Pancreas (tissue), 10 donors: ENCODE results near the gene PRKCE. TPM values are rescaled to one million over a fixed set of nuclear protein-coding genes. Genes with fewer than 3 reads are reported as not detected.

Source experiments
- ATAC-seq, 4 donors: fragments of 200-7000 bp; cut with Tn5 transposase; one replicate each; pipeline versions ENCODE4 v1.8.0 to v1.9.1; 2020; ENCODE audit warnings: mild to moderate bottlenecking in 4 of 4, moderate library complexity in 4 of 4
- DNase-seq, 6 donors: peaks; one replicate each; pipeline ENCODE4 v3.0.0-alpha.2; 2020
- FAIRE-seq: peaks from 2 replicates; lab custom pipeline; 2012; peaks lifted over from hg19 to GRCh38; lab: Jason Lieb, UNC
- H3K27ac ChIP-seq, 4 donors: fragments of 200-600 bp; sonication (generic); 1 replicate in 3 of 4; 2 replicates in 1 of 4; pipeline versions ENCODE4 v1.5.0 to v1.8.0; 2020
- H3K27me3 ChIP-seq, 4 donors: fragments of 200-600 bp; one replicate each; pipeline ENCODE4 v1.8.0; 2021
- H3K36me3 ChIP-seq, 3 donors: fragments of 200-600 bp; sonication (generic) in 1 of 3; one replicate each; pipeline versions ENCODE4 v1.5.0 to v1.8.0; 2020 to 2021
- H3K4me1 ChIP-seq, 3 donors: fragments of 200-600 bp; one replicate each; pipeline ENCODE4 v1.8.0; 2021
- H3K4me3 ChIP-seq, 4 donors: fragments of 200-600 bp; sonication (generic) in 2 of 4; one replicate each; pipeline versions ENCODE4 v1.5.0 to v1.8.0; 2020 to 2021
- H3K9me3 ChIP-seq, 4 donors: fragments of 200-600 bp; one replicate each; pipeline ENCODE4 v1.8.0; 2021
- WGBS, 2 donors: extraction: QIAGEN DNeasy Blood & Tissue Kit; methylation state at CpG; one replicate each; pipeline ENCODE4 v1.1.7; 2013; 5-methylcytosine and 5-hydroxymethylcytosine counted together
- intact Hi-C, 3 donors: fragments of 100-400 bp; cut with DNase I; formaldehyde crosslinking; loops; one replicate each; pipeline versions ENCODE4 v1.11.1 to v1.14.2; 2022
- polyA plus RNA-seq, 2 donors: library from polyadenylated mRNA; stranded (reverse); fragments of 200-250 nt; gene quantifications; one replicate each; pipeline ENCODE4 v1.2.3, GENCODE V29; 2013
- total RNA-seq, 6 donors: library from RNA; stranded (reverse); fragmentation: NEBNext Ultra II Directional in 4 of 6; extraction: Animal tissue kit (Norgen Biotek cat#: 25700) in 4 of 6; gene quantifications; one replicate each; pipeline versions ENCODE4 v1.2.1 to v1.2.4, GENCODE V29; 2021 to 2023
- TF ChIP-seq, protein P1 (sequence below), 4 donors: fragments of 200-600 bp; sonication (generic) in 3 of 4; IDR thresholded peaks; one replicate each; pipeline versions ENCODE4 v1.5.0 to v1.8.0; 2021; ENCODE audit warnings: antibody characterized with exemption in 4 of 4
- donor health status: healthy with polysubstance abuse.
- donor health status: DM: no; HTN: no; CAD: no; lungs with moderate emphysema.
- donor health status: DM: no; HTN: no; CAD: no.
- donor health status: control.
- donor health status: control.
- donor health status: Bipolar disorder and iron deficiency.
- donor health status: DM: yes; HTN: yes; CAD: no.
- donor health status: DM: no; HTN: no; CAD: no.
- donor health status: DM: no; HTN: no; CAD: no.
- donor health status: DM: yes; HTN: yes; CAD: no.

Gene PRKCE
- total and polyA plus RNA-seq, 8 donors: 4.0 to 19.4 (median 10.0) TPM

DNA sequence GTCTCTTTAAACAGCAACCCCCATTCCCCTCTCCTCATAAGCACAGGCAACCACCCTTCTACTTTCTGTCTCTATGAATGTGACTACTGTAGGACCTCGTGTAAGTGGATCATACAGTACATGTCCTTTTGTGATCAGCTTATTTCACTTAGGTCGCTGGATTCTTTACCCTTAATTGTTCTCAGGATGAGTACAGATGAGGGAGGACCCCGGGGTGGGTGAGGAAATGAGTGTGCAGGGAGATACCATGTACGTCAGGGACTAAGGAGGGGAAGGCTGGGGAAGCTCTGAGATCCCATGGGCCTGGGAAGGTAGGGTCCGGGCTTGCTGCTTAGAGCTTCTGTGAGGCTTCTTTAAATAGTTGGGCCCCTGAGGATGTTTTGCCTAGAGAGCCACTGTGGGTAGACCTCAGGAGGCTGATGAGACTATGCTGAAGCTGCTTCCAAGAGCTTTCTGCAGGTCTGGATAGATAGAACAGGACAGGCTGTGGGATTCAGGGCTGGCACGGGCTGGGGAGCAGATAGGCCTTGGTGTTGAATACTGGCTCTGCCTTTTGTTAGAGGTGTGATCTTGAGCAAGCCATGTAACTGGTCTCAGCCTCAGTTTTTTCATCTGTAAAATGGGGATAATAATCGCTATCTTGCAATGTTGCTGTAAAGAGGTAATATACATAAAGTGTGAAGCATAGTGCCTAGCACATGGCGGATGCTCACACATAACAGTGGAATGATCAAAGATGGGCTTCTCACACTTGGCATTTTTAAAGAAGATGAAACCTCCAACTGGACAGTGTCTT, 155.3 kb downstream of the PRKCE start:
- 90% methylated on average over 8 of the region's 8 CpGs for WGBS, 2 donors
- H3K27me3 ChIP-seq: no peaks in the 10 kb centered on the region
- ATAC-seq (no peak), FAIRE-seq (no peak), DNase-seq (no peak)
- TF ChIP-seq, protein P1, sequence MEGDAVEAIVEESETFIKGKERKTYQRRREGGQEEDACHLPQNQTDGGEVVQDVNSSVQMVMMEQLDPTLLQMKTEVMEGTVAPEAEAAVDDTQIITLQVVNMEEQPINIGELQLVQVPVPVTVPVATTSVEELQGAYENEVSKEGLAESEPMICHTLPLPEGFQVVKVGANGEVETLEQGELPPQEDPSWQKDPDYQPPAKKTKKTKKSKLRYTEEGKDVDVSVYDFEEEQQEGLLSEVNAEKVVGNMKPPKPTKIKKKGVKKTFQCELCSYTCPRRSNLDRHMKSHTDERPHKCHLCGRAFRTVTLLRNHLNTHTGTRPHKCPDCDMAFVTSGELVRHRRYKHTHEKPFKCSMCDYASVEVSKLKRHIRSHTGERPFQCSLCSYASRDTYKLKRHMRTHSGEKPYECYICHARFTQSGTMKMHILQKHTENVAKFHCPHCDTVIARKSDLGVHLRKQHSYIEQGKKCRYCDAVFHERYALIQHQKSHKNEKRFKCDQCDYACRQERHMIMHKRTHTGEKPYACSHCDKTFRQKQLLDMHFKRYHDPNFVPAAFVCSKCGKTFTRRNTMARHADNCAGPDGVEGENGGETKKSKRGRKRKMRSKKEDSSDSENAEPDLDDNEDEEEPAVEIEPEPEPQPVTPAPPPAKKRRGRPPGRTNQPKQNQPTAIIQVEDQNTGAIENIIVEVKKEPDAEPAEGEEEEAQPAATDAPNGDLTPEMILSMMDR (IDR thresholded peaks at IDR 0.05): no peak
- H3K4me3 ChIP-seq: no peak overlapping the region
- intact Hi-C loops: no loop called here
- no peak overlapping the region for H3K27ac ChIP-seq
- no peaks in the 10 kb centered on the region for H3K36me3 ChIP-seq
- H3K9me3 ChIP-seq: no peaks in the 10 kb centered on the region
- H3K4me1 ChIP-seq: peaks cover 4 to 8% (median 5%) of the 10 kb centered on the region in 3 donors

DNA sequence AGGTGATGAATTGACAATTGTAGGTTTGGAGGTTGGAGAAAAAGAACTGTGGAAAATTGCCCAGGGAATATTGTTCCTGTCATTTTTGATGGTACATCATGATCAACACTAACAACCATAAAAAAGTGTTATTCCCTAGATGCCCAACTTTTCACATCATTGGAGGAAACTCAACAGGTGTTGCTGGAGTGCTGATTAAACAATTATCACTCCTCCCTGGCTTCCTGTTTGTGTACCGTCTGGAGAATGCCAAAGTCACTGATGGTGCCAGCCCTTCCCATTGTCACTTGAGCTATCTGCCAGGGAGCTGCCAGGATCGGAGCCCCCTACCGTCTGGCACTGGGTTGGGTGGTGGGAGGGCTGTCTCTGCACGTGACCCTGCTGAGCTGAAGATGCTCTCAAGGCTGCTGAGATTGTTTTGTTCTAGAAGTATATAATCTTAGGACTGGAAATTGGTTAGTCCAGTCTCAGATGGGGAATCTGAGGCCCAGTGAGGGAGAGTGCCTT, 156.9 kb downstream of the PRKCE start:
- peaks cover 4 to 8% (median 5%) of the 10 kb centered on the region in 3 donors for H3K4me1 ChIP-seq
- H3K27ac ChIP-seq: no peak overlapping the region
- H3K27me3 ChIP-seq: no peaks in the 10 kb centered on the region
- H3K9me3 ChIP-seq: no peaks in the 10 kb centered on the region
- intact Hi-C loops: no loop called here
- H3K36me3 ChIP-seq: no peaks in the 10 kb centered on the region
- ATAC-seq: peak in 3 of 4 donors; percentile 22 to 62 (median 40)
- 38 to 46% methylated on average over 4 of the region's 4 CpGs for WGBS, 2 donors
- H3K4me3 ChIP-seq: no peak overlapping the region
- no peak for DNase-seq
- TF ChIP-seq, protein P1 (IDR thresholded peaks at IDR 0.05): no peak
- no peak for FAIRE-seq

DNA sequence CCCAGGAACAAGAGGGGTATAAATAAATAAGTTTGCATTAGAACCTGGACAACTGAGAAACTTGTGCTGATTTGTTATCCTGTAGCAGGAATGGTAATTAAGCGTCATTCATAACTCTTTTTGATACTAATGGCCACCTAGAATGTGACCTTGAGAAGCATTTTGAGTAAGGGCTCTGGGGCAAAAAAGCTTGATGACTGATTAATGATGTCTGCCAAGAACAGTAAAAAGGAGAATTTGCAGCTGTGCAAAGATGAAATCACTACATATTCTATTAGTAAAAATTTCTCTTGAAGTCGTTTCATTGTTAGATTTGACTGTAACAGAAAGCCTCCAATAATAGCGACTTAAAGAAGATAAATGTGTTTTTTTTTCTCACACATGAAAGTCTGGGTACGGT, 157.7 kb downstream of the PRKCE start:
- intact Hi-C loops: no loop called here
- Histone ChIP-seq H3K4me3 (no peak overlapping the region), H3K27me3 (no peaks in the 10 kb centered on the region), H3K36me3 (no peaks in the 10 kb centered on the region), H3K27ac (no peak overlapping the region), H3K4me1 (peaks cover 4 to 8% (median 5%) of the 10 kb centered on the region in 3 donors), H3K9me3 (no peaks in the 10 kb centered on the region)
- WGBS, 2 donors: 24 to 30% methylated on average over 4 of the region's 4 CpGs
- TF ChIP-seq, protein P1 (IDR thresholded peaks at IDR 0.05): no peak
- no peak for FAIRE-seq
- peak in 2 of 4 donors; percentile 31 to 52 for ATAC-seq
- DNase-seq: no peak

GRCh38 chr2:45812011-45812500, 160.6 kb downstream of the PRKCE start:
- ATAC-seq: no peak
- Histone ChIP-seq H3K4me3 (no peak overlapping the region), H3K4me1 (peaks cover 15 to 22% (median 19%) of the 10 kb centered on the region in 3 donors), H3K27ac (no peak overlapping the region), H3K9me3 (no peaks in the 10 kb centered on the region), H3K36me3 (no peaks in the 10 kb centered on the region), H3K27me3 (no peaks in the 10 kb centered on the region)
- no peak for FAIRE-seq
- no peak for DNase-seq
- 95% methylated on average over 3 of the region's 3 CpGs for WGBS, 2 donors
- intact Hi-C loops: no loop called here
- TF ChIP-seq, protein P1 (IDR thresholded peaks at IDR 0.05): no peak
